B cell (primary cell): ENCODE results near the gene TMEM108. TPM values are rescaled to one million over a fixed set of nuclear protein-coding genes. Genes with fewer than 3 reads are reported as not detected.

ENCODE experiments used
- ATAC-seq: fragments of 200-7000 bp; cut with Tn5 transposase; one replicate; pipeline ENCODE4 v1.10.0; 2021; ENCODE audit warnings: low read depth, mild to moderate bottlenecking, moderate number of reproducible peaks, moderate library complexity
- CTCF ChIA-PET: fragments of 350-600 bp; sonication (Branson Sonifier 250); formaldehyde crosslinking; loops from one replicate; lab custom pipeline; 2021; ENCODE audit warnings: antibody characterized with exemption, inconsistent platforms; lab: Charles Lee
- POLR2A ChIA-PET: fragments of 350-600 bp; sonication (Branson Sonifier 250); formaldehyde crosslinking; loops from one replicate; lab custom pipeline; 2021; ENCODE audit warnings: antibody characterized with exemption; lab: Charles Lee
- DNase-seq: peaks from one replicate; pipeline ENCODE4 v3.0.0; 2013
- H2AFZ ChIP-seq: 2 replicates; pipeline ENCODE4 v1.6.1; 2012; ENCODE audit warnings: mild to moderate bottlenecking, low read depth, low read length; ENCODE audit not compliant: insufficient read depth, poor library complexity, severe bottlenecking
- H3K27ac ChIP-seq, 2 donors: 1 replicate in 1 of 2; 2 replicates in 1 of 2; pipeline ENCODE4 v1.5.1; 2012 to 2013; ENCODE audit warnings: low read length in 2 of 2, mild to moderate bottlenecking in 2 of 2, moderate library complexity in 1 of 2
- H3K27me3 ChIP-seq, 4 experiments: fragments of 200-600 bp in 1 of 4; sonication (generic) in 1 of 4; replicated peaks in 1 of 4; 1 replicate in 2 of 4; 2 replicates in 2 of 4; pipeline versions ENCODE4 v1.6.1 to v1.7.0; 2013 to 2016; ENCODE audit warnings: low read length in 3 of 4, mild to moderate bottlenecking in 2 of 4, mixed read lengths in 1 of 4, moderate library complexity in 1 of 4; ENCODE audit not compliant: insufficient read depth in 4 of 4, control insufficient read depth in 3 of 4; ENCODE audit errors: control extremely low read depth in 1 of 4
- H3K36me3 ChIP-seq, 2 experiments: replicated peaks in 1 of 2; 1 replicate in 1 of 2; 2 replicates in 1 of 2; pipeline versions ENCODE4 v1.6.1 to v1.7.1; 2013; ENCODE audit warnings: low read length in 1 of 2; ENCODE audit not compliant: insufficient read depth in 2 of 2, control insufficient read depth in 1 of 2; ENCODE audit errors: control extremely low read depth in 1 of 2, extremely low read depth in 1 of 2
- H3K4me1 ChIP-seq, 2 donors: fragments of 200-600 bp in 1 of 2; sonication (generic) in 1 of 2; 1 replicate in 1 of 2; 2 replicates in 1 of 2; pipeline versions ENCODE4 v1.5.1 to v1.6.1; 2013 to 2017; ENCODE audit warnings: low read length in 2 of 2; ENCODE audit not compliant: control insufficient read depth in 2 of 2, insufficient read depth in 2 of 2
- H3K4me2 ChIP-seq: replicated peaks from 2 replicates; pipeline ENCODE3; 2012; ENCODE audit warnings: mild to moderate bottlenecking, low read depth, low read length; ENCODE audit not compliant: poor library complexity, severe bottlenecking
- H3K4me3 ChIP-seq, 5 experiments: fragments of 200-600 bp in 1 of 5; sonication (generic) in 1 of 5; 1 replicate in 3 of 5; 2 replicates in 2 of 5; pipeline versions ENCODE4 v1.5.1 to v1.7.0; 2011 to 2016; ENCODE audit warnings: low read length in 4 of 5, mild to moderate bottlenecking in 4 of 5, low read depth in 2 of 5, control low read depth in 1 of 5, moderate library complexity in 1 of 5; ENCODE audit not compliant: insufficient read depth in 1 of 5; ENCODE audit errors: control extremely low read depth in 1 of 5, extremely low read depth in 1 of 5
- H3K79me2 ChIP-seq: fragments of 200-600 bp; sonication (generic); one replicate; pipeline ENCODE4 v1.6.0; 2016; ENCODE audit warnings: low read length; ENCODE audit not compliant: control insufficient read depth, insufficient read depth
- H3K9ac ChIP-seq: fragments of 200-600 bp; sonication (generic); 2 replicates; pipeline ENCODE4 v1.6.1; 2017; ENCODE audit warnings: mild to moderate bottlenecking, low read length, moderate library complexity
- H3K9me3 ChIP-seq, 3 donors: one replicate each; pipeline versions ENCODE4 v1.6.1 to v1.7.1; 2013; ENCODE audit warnings: low read length in 2 of 3; ENCODE audit not compliant: control insufficient read depth in 2 of 3, insufficient read depth in 1 of 3; ENCODE audit errors: control extremely low read depth in 1 of 3
- H4K20me1 ChIP-seq: 2 replicates; pipeline ENCODE4 v1.6.0; 2012; ENCODE audit warnings: mild to moderate bottlenecking, low read length; ENCODE audit not compliant: insufficient read depth, control insufficient read depth, poor library complexity, severe bottlenecking
- H3K27ac Mint-ChIP-seq: one replicate; pipeline ENCODE4 v1.8.0; 2021; ENCODE audit warnings: mixed read lengths
- H3K27me3 Mint-ChIP-seq: one replicate; pipeline ENCODE4 v1.8.0; 2021; ENCODE audit warnings: mixed read lengths
- H3K4me1 Mint-ChIP-seq: one replicate; pipeline ENCODE4 v1.8.0; 2021; ENCODE audit warnings: mixed read lengths
- H3K4me3 Mint-ChIP-seq: one replicate; pipeline ENCODE4 v1.8.0; 2021; ENCODE audit warnings: mixed read lengths
- H3K9me3 Mint-ChIP-seq: one replicate; pipeline ENCODE4 v1.8.0; 2022; ENCODE audit warnings: mixed read lengths; ENCODE audit not compliant: insufficient read depth
- CTCF ChIP-seq: fragments of 200-600 bp; IDR thresholded peaks from one replicate; pipeline ENCODE4 v1.8.0; 2022; ENCODE audit warnings: antibody characterized with exemption, mild to moderate bottlenecking
- EZH2 ChIP-seq: IDR thresholded peaks from 2 replicates; pipeline ENCODE4 v1.6.1; 2012; ENCODE audit warnings: borderline replicate concordance, low read depth, mild to moderate bottlenecking, moderate library complexity, low read length; ENCODE audit not compliant: insufficient read depth, poor library complexity, severe bottlenecking
- WGBS: methylation state at CpG from one replicate; pipeline ENCODE4 v1.1.5; 2013; ENCODE audit warnings: missing lambda C conversion rate; ENCODE audit not compliant: insufficient coverage; 5-methylcytosine and 5-hydroxymethylcytosine counted together
- intact Hi-C: fragments of 100-400 bp; cut with micrococcal nuclease; formaldehyde crosslinking; loops from one replicate; pipeline ENCODE4 v1.10.0; 2022
- polyA plus RNA-seq: library from polyadenylated mRNA; depleted of rRNA; stranded (reverse); fragments of >200 nt; gene quantifications from 2 replicates; pipeline ENCODE4 v1.2.3, GENCODE V29; 2012
- total RNA-seq, 2 donors: library from RNA; stranded (reverse); fragments of 120-200 nt in 1 of 2; gene quantifications; 1 replicate in 1 of 2; 2 replicates in 1 of 2; pipeline versions ENCODE4 v1.2.3 to v1.2.4, GENCODE V29; 2013 to 2022

Gene TMEM108
- total and polyA plus RNA-seq, 2 donors (not counting 1 experiment from before 2014, with no cell fraction given): not detected

- Histone ChIP-seq H3K36me3 (no peaks in the 10 kb centered on the region), H3K79me2 (no peaks in the 10 kb centered on the region), H3K27me3 (peaks cover 0 to 5% (median under 1%) of the 10 kb centered on the region in 4 experiments), H3K4me3 (no peak overlapping the region), H3K4me2 (no peak overlapping the region), H3K9me3 (no peaks in the 10 kb centered on the region), H3K27ac (no peak overlapping the region), H3K4me1 (no peaks in the 10 kb centered on the region), H4K20me1 (no peaks in the 10 kb centered on the region), H2AFZ (no peak overlapping the region), H3K9ac (no peak overlapping the region)
- WGBS: 83% methylated on average over 1 of the region's 1 CpG
- intact Hi-C loops: no loop called here
- Mint-ChIP-seq H3K9me3 (no peaks in the 10 kb centered on the region), H3K4me3 (no peak overlapping the region), H3K4me1 (no peaks in the 10 kb centered on the region), H3K27ac (no peak overlapping the region), H3K27me3 (peaks cover 3% of the 10 kb centered on the region)
- DNase-seq (no peak), ATAC-seq (no peak)
- POLR2A ChIA-PET: no interaction called here
- TF ChIP-seq CTCF: no peak
- TF ChIP-seq EZH2: no peak
- CTCF ChIA-PET: no interaction called here
Measured at GRCh38 chr3:133130168-133130567, 92.0 kb downstream of the TMEM108 start.

GRCh38 chr3:133135306-133135705 is 97.1 kb downstream of the TMEM108 start:
- ATAC-seq: no peak
- Histone ChIP-seq H3K27ac (no peak overlapping the region), H3K4me3 (no peak overlapping the region), H3K9me3 (no peaks in the 10 kb centered on the region), H3K36me3 (no peaks in the 10 kb centered on the region), H3K4me1 (no peaks in the 10 kb centered on the region), H4K20me1 (no peaks in the 10 kb centered on the region), H2AFZ (no peak overlapping the region), H3K79me2 (no peaks in the 10 kb centered on the region), H3K4me2 (no peak overlapping the region), H3K9ac (no peak overlapping the region), H3K27me3 (peaks cover 0 to 5% (median 2%) of the 10 kb centered on the region in 4 experiments)
- no peak for DNase-seq
- ChIA-PET CTCF (no interaction called here), POLR2A (no interaction called here)
- H3K4me3 Mint-ChIP-seq: no peak overlapping the region
- intact Hi-C loops: no loop called here
- H3K9me3 Mint-ChIP-seq: no peaks in the 10 kb centered on the region
- no peaks in the 10 kb centered on the region for H3K4me1 Mint-ChIP-seq
- WGBS: 83% methylated on average over 5 of the region's 5 CpGs
- H3K27me3 Mint-ChIP-seq: peaks cover 12% of the 10 kb centered on the region
- H3K27ac Mint-ChIP-seq: no peak overlapping the region
- TF ChIP-seq CTCF (no peak), EZH2 (no peak)
